OCI-LY7 (cell line): ENCODE data around the gene ARID5A. TPM values are rescaled to one million over a fixed set of nuclear protein-coding genes. Genes with fewer than 3 reads are reported as not detected.

ENCODE experiments used
- BruUV-seq: library from RNA; stranded (reverse); fragments of 400-500 nt; replicated peaks from 2 replicates; lab custom pipeline; 2021; lab: Mats Ljungman, UMichigan
- CTCF ChIA-PET: fragments of 300-600 bp; sonication (Branson Sonifier 250); formaldehyde crosslinking; loops from one replicate; lab custom pipeline; 2022; ENCODE audit warnings: antibody characterized with exemption; ENCODE audit not compliant: unreplicated experiment; lab: Charles Lee
- POLR2A ChIA-PET: fragments of 300-600 bp; sonication (Branson Sonifier 250); formaldehyde crosslinking; loops from one replicate; lab custom pipeline; 2022; ENCODE audit warnings: antibody characterized with exemption; lab: Charles Lee
- DNase-seq: peaks from one replicate; pipeline ENCODE4 v3.0.0-alpha.2; 2015; ENCODE audit warnings: low spot score
- H2AFZ ChIP-seq: fragments of 200-600 bp; sonication (generic), shearing (Covaris generic); 2 replicates; pipeline ENCODE4 v1.6.1; 2014; ENCODE audit warnings: mild to moderate bottlenecking, antibody characterized with exemption, low read length, moderate library complexity
- H3K27ac ChIP-seq: fragments of 200-600 bp; sonication (generic); 2 replicates; pipeline ENCODE4 v1.5.1; 2014; ENCODE audit warnings: mixed run types, low read depth, mild to moderate bottlenecking, moderate library complexity, low read length, inconsistent platforms; ENCODE audit not compliant: poor library complexity, severe bottlenecking
- H3K36me3 ChIP-seq: fragments of 200-600 bp; sonication (generic); 2 replicates; pipeline ENCODE4 v1.6.1; 2014; ENCODE audit warnings: mild to moderate bottlenecking, antibody characterized with exemption, low read length, moderate library complexity, mixed read lengths; ENCODE audit not compliant: insufficient read depth
- H3K4me1 ChIP-seq: fragments of 200-600 bp; sonication (generic); 2 replicates; pipeline ENCODE4 v1.5.1; 2014; ENCODE audit warnings: mild to moderate bottlenecking, low read length; ENCODE audit not compliant: insufficient read depth, poor library complexity, severe bottlenecking
- H3K4me2 ChIP-seq: fragments of 200-600 bp; sonication (generic); 2 replicates; pipeline ENCODE4 v1.6.1; 2014; ENCODE audit warnings: mild to moderate bottlenecking, low read length
- H3K4me3 ChIP-seq: fragments of 200-600 bp; sonication (generic); 2 replicates; pipeline ENCODE4 v1.5.1; 2014; ENCODE audit warnings: mild to moderate bottlenecking, low read depth, low read length; ENCODE audit not compliant: poor library complexity, severe bottlenecking
- H3K79me2 ChIP-seq: fragments of 200-600 bp; sonication (generic); 2 replicates; pipeline ENCODE4 v1.6.1; 2016; ENCODE audit warnings: low read depth, mild to moderate bottlenecking, low read length, moderate library complexity, mixed read lengths; ENCODE audit not compliant: insufficient read depth
- H3K9me2 ChIP-seq: fragments of 200-600 bp; sonication (generic); 2 replicates; pipeline ENCODE4 v1.6.1; 2016; ENCODE audit warnings: mild to moderate bottlenecking, low read length, mixed read lengths; ENCODE audit not compliant: insufficient read depth
- H3K9me3 ChIP-seq: fragments of 200-600 bp; sonication (generic); 2 replicates; pipeline ENCODE4 v1.6.1; 2014; ENCODE audit warnings: mild to moderate bottlenecking, mixed run types, low read length, mixed read lengths
- H4K20me1 ChIP-seq: fragments of 200-600 bp; sonication (generic); 2 replicates; pipeline ENCODE4 v1.6.1; 2014; ENCODE audit warnings: mild to moderate bottlenecking, antibody characterized with exemption, low read length, moderate library complexity, mixed read lengths; ENCODE audit not compliant: insufficient read depth
- EZH2phosphoT487 ChIP-seq: fragments of 200-600 bp; sonication (generic); IDR thresholded peaks from 2 replicates; pipeline ENCODE4 v1.6.1; 2018; ENCODE audit warnings: low read depth, borderline replicate concordance, mild to moderate bottlenecking, mixed run types, antibody characterized with exemption, low read length, moderate library complexity, mixed read lengths
- intact Hi-C: fragments of 100-400 bp; cut with micrococcal nuclease; formaldehyde crosslinking; loops from one replicate; pipeline ENCODE4 v1.10.0; 2022; ENCODE audit not compliant: unreplicated experiment
- total RNA-seq, 2 experiments: library from RNA; depleted of rRNA in 1 of 2; stranded (reverse); fragments of >200 nt in 1 of 2; shearing (Covaris generic) in 1 of 2; gene quantifications; 2 replicates each; pipeline ENCODE4 v1.2.3, GENCODE V29; 2014 to 2022
- TF ChIP-seq, protein P1 (sequence below): fragments of 200-600 bp; sonication (generic); conservative IDR thresholded peaks from 2 replicates; pipeline ENCODE4 v1.5.1; 2014; ENCODE audit warnings: mild to moderate bottlenecking, antibody characterized with exemption, low read length, moderate library complexity, mixed read lengths

Gene ARID5A
- total RNA-seq, 2 experiments from 2014 or later = 4.4 to 6.0 TPM

- no peak for TF ChIP-seq EZH2phosphoT487
- TF ChIP-seq, protein P1, sequence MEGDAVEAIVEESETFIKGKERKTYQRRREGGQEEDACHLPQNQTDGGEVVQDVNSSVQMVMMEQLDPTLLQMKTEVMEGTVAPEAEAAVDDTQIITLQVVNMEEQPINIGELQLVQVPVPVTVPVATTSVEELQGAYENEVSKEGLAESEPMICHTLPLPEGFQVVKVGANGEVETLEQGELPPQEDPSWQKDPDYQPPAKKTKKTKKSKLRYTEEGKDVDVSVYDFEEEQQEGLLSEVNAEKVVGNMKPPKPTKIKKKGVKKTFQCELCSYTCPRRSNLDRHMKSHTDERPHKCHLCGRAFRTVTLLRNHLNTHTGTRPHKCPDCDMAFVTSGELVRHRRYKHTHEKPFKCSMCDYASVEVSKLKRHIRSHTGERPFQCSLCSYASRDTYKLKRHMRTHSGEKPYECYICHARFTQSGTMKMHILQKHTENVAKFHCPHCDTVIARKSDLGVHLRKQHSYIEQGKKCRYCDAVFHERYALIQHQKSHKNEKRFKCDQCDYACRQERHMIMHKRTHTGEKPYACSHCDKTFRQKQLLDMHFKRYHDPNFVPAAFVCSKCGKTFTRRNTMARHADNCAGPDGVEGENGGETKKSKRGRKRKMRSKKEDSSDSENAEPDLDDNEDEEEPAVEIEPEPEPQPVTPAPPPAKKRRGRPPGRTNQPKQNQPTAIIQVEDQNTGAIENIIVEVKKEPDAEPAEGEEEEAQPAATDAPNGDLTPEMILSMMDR = no peak
- no peaks in the 10 kb centered on the region for H3K79me2 ChIP-seq
- DNase-seq = no peak
- H3K9me2 ChIP-seq = no peaks in the 10 kb centered on the region
- H3K36me3 ChIP-seq = no peaks in the 10 kb centered on the region
- no peak overlapping the region for H3K27ac ChIP-seq
- H3K4me3 ChIP-seq = no peak overlapping the region
- H3K4me2 ChIP-seq = no peak overlapping the region
- peaks cover 5% of the 10 kb centered on the region for H3K4me1 ChIP-seq
- intact Hi-C loops = no loop called here
- H3K9me3 ChIP-seq = no peaks in the 10 kb centered on the region
- ChIA-PET POLR2A (no interaction called here), CTCF (interaction anchor here (0.6 kb wide), 1 partner anchor 20 kb away, joined by 3 read pairs; no protein-coding TSS in a partner anchor)
- no peaks in the 10 kb centered on the region for H4K20me1 ChIP-seq
- BruUV-seq = no TSS peak
- no peak overlapping the region for H2AFZ ChIP-seq
Observed at GRCh38 chr2:96531872-96532505, 4.6 kb upstream of the ARID5A start.

- H3K4me3 ChIP-seq = no peak overlapping the region
- CTCF ChIA-PET = no interaction called here
- H3K79me2 ChIP-seq = no peaks in the 10 kb centered on the region
- POLR2A ChIA-PET = no interaction called here
- intact Hi-C loops = no loop called here
- no peak overlapping the region for H2AFZ ChIP-seq
- H3K4me2 ChIP-seq = no peak overlapping the region
- no peaks in the 10 kb centered on the region for H3K9me2 ChIP-seq
- TF ChIP-seq, protein P1 = no peak
- no peak for TF ChIP-seq EZH2phosphoT487
- H3K4me1 ChIP-seq = peaks cover 9% of the 10 kb centered on the region
- no peak for DNase-seq
- BruUV-seq = no TSS peak
- no peaks in the 10 kb centered on the region for H3K9me3 ChIP-seq
- H4K20me1 ChIP-seq = no peaks in the 10 kb centered on the region
- no peaks in the 10 kb centered on the region for H3K36me3 ChIP-seq
- H3K27ac ChIP-seq = no peak overlapping the region
Observed at GRCh38 chr2:96532641-96533291, 3.8 kb upstream of the ARID5A start.
